NCI-H446 treated with DMSO at 0.1 percent for 48 hours (cell line): Measurements from ENCODE around the gene TFPI2.
A peak's percentile ranks its signal among the peaks of the same experiment; 100 is the strongest.
"Not testable (repeated sequence)": the region's sequence is repeated elsewhere in the genome, so short reads cannot be mapped to it uniquely, and the experiment has no call there.

ENCODE experiments used
- DNase-seq: peaks from one replicate; lab custom pipeline; 2025; lab: John Stamatoyannopoulos, UW

Gene TFPI2

GRCh38 chr7:93890464-93891068, at the start of gene TFPI2:
TSS of gene TFPI2 (minus strand) at chr7:93890753. CDS start at chr7:93890678, 75 bp downstream.
- DNase-seq = no peak

GRCh38 chr7:93938293-93938692, 47.7 kb upstream of the TFPI2 start:
- no peak for DNase-seq

GRCh38 chr7:93937818-93938217, 47.3 kb upstream of the TFPI2 start:
- no peak for DNase-seq

GRCh38 chr7:93935102-93935501, 44.5 kb upstream of the TFPI2 start:
- DNase-seq = no peak

GRCh38 chr7:93933156-93933555, 42.6 kb upstream of the TFPI2 start:
- no peak for DNase-seq

GRCh38 chr7:93931655-93932054, 41.1 kb upstream of the TFPI2 start:
- DNase-seq = no peak

- DNase-seq = no peak
These were observed 37.0 kb upstream of the TFPI2 start for GRCh38 chr7:93927585-93927984.

GRCh38 chr7:93926800-93927199, 36.2 kb upstream of the TFPI2 start:
- DNase-seq = no peak

GRCh38 chr7:93923942-93924341, 33.4 kb upstream of the TFPI2 start:
- DNase-seq = no peak

GRCh38 chr7:93923296-93923695, 32.7 kb upstream of the TFPI2 start:
- no peak for DNase-seq

- peak; percentile 25 for DNase-seq
These were observed 31.3 kb upstream of the TFPI2 start, which contains the start of gene GNG11 for GRCh38 chr7:93921607-93922566. TSS of gene GNG11 (plus strand) at chr7:93921735. CDS start at chr7:93922138, 403 bp downstream.

GRCh38 chr7:93921186-93921585, 30.6 kb upstream of the TFPI2 start:
- DNase-seq = no peak

GRCh38 chr7:93920496-93921182, 30.1 kb upstream of the TFPI2 start:
- DNase-seq = no peak

GRCh38 chr7:93916315-93916714, 25.8 kb upstream of the TFPI2 start:
- not testable (repeated sequence) for DNase-seq

- DNase-seq = not testable (repeated sequence)
These were observed 25.3 kb upstream of the TFPI2 start for GRCh38 chr7:93915888-93916287.

- not testable (repeated sequence) for DNase-seq
These were observed 24.8 kb upstream of the TFPI2 start for GRCh38 chr7:93915206-93915842.

GRCh38 chr7:93914581-93915066, 24.1 kb upstream of the TFPI2 start:
- DNase-seq = no peak

- no peak for DNase-seq
These were observed 22.6 kb upstream of the TFPI2 start for GRCh38 chr7:93913197-93913596.

GRCh38 chr7:93911661-93912060, 21.1 kb upstream of the TFPI2 start:
- DNase-seq = not testable (repeated sequence)

- not testable (repeated sequence) for DNase-seq
These were observed 20.7 kb upstream of the TFPI2 start for GRCh38 chr7:93911242-93911641.

- DNase-seq = no peak
These were observed 19.8 kb upstream of the TFPI2 start for GRCh38 chr7:93910076-93910994.
